Stimulated activated CD8-positive, alpha-beta memory T cell treated with anti-CD3 and anti-CD28 coated beads, Interleukin-15, amount 100 ng/mL, for 1 hour (primary cell): ENCODE data around the gene CRYBA1.
A peak's percentile ranks its signal among the peaks of the same experiment; 100 is the strongest.

Experiments
- DNase-seq: peaks from one replicate; pipeline ENCODE4 v3.0.0-alpha.2; 2020; ENCODE audit warnings: low read depth

The CRYBA1 gene

DNA sequence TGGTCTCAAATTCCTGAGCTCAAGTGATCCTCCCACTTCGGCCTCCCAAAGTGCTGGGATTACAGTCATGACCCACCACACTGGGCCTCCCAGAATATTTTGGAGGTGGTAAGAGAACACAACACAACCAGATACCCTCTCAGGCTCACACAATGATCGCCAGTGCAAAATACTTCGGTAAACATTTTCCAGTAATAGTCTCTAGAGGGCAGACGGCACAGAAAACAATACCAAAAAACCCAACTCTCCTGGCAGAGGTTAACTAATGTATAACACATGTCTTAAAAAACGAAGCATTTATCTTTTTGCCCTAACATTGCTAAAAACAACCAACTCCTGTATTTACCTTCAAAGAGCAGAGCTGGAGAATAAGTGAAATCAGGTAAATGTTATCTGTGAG lies 36.8 kb downstream of the CRYBA1 start:
- no peak for DNase-seq

- DNase-seq = no peak
These were observed 37.3 kb downstream of the CRYBA1 start for GRCh38 chr17:29283961-29284360.

DNA sequence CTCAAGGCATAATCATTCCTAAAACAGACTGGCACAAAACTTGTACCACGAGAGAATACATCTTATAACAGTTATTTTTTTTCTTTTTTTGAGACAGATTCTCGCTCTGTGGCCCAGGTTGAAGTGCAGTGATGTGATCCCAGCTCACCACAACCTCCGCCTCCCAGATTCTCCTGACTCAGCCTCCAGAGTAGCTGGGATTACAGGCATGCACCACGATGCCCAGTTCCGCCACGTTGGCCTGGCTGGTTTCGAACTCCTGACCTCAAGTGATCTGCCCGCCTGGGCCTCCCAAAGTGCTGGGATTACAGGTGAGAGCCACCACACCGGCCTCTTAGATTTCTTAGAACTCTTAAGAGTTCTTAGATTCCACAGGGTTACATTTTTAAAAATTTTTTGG lies 43.2 kb downstream of the CRYBA1 start:
- DNase-seq = no peak

- DNase-seq = no peak
These were observed 44.6 kb downstream of the CRYBA1 start for GRCh38 chr17:29291163-29291752.

DNA sequence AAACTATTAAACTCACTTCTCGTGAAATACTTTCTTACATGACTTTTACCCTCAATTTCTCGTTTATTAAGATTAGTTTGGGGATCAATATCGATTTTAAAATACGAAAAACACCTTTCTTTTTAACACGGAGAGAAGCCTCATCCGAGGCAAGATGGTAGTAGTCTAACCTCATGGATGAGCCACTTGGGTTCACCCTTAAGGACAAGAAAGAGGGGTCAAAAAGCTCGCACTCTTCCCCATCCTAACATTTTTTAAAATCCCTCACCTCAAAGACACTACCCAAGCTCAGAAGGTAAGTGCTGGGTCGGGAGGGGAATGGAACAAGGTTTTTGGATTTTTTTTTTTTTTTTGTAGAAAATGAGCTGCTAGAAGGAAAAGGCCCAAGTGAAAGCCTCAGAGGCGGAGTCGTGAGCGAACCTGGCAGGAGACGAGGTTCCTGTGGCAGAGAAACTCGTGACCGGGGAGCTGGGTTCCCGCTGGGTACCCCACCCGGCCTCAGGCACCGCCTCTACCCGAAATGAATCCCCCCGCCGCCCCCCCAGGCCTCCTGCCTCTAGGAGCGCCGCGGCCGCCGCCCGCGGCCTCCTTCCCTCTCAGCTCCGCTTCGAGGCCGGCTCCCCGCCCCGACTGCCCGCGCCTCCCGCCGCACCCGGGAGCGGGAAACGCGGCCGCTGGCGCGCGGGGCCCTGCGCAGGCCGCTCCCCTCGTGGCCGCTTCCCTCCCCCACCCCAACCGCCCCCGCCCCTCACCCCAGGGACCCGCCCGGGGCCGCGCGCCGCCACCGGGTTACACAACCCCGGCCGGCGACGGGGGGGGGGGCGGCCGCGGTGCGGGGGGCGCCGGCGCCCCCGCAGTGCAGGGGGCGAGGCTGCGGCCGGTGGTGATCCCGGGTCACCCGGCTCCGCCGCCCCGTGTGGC lies 45.7 kb downstream of the CRYBA1 start:
- DNase-seq = peak; percentile 30

GRCh38 chr17:29292992-29293889 lies 46.6 kb downstream of the CRYBA1 start:
- DNase-seq = peak; percentile 21

DNA sequence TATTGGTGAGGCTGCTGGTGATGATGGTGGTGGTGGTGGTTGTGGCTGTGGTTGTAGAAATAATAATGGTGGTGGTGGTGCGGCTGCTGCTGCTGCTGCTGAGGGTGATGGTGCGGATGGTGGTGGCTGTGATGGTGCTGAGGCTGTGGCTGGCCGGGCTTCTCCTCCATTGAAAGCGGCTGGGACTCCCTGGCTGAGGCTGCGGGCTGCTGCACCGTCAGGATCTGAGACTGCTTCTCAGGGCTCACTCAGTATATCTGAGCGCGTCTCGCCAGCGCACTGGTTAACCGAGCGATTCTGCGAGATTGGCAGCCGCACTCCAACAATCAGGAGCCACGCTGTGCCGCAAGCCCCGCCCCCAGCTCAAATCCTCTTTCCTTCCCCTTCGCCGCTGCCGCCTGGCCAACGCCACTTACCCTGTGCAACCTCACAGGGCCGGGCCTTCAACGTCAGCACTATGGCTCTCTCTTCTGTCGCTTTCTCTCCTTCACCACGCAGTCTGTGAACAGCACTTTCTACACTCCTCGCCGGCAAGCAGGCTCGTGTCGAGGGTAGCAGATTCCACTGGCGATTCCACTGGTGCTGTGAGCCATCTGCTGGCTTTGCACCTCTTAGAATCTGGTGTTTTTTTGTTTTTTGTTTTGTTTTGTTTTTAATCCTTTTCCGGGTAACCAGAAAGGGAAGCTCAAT lies 47.4 kb downstream of the CRYBA1 start, which contains the start of gene NUFIP2:
Gene NUFIP2 (minus strand): TSS at position 259 of the 690 bp plus-strand sequence. CDS start 89 bp downstream, at position 170.
- DNase-seq = peak; percentile 97

- no peak for DNase-seq
These were observed 47.9 kb downstream of the CRYBA1 start for GRCh38 chr17:29294580-29294900.

DNA sequence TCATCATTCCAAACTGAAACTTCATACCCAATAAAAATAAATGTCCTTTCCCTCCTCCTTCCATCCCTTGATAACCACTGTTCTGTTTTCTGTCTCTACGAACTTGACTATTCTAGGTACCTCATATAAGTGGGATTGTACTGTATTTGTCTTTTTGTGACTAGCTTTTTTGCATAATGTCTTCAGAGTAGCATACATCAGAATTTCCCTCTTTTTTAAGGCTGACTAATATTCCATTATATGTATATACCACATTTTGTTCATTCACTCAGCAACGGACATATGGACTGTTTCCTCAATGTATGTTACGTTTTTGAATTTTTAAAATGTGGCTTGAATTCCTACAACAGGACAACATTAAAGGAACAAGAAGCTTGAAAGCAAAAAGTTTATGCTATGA lies 48.8 kb downstream of the CRYBA1 start:
- no peak for DNase-seq

DNA sequence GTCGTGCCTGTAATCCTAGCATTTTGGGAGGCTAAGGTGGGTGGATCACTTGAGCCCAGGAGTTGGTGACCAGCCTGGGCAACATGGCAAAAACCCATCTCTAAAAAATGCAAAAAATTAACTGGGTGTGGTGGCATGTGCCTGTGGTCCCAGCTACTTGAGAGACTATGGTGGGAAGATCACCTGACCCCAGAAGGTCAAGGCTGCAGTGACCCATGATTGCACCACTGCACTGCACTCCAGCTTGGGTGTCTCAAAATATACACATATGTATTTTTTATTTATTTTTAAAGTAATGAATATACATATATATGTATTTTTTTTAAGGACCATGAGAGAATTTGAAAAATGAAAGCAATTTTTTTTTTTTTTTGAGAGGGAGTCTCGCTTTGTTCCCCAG lies 52.4 kb downstream of the CRYBA1 start:
- DNase-seq = no peak

DNA sequence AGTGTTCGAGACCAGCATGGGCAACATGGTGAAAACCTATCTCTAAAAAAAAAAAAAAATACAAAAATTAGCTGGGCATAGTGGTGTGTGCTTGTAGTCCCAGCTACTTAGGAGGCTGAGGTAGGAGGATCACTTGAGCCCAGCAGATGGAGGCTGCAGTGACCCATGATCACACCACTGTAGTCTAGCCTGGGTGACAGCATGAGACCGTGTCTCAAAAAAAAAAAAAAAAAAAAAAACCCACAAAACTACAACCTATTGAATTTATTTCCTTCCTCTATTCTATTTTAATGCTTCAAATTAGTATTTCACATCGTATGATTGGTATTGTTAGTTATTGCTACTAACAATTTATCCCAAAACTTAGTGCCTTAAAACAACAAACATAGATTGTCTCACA lies 56.7 kb downstream of the CRYBA1 start:
- DNase-seq = no peak
